Skeletal muscle satellite cell (primary cell): ENCODE measurements around the gene SNRPA.
"Not testable (repeated sequence)": the region's sequence is repeated elsewhere in the genome, so short reads cannot be mapped to it uniquely, and the experiment has no call there.

Source experiments
- H3K27me3 ChIP-seq: 2 replicates; pipeline ENCODE4 v1.7.0; 2013; ENCODE audit warnings: low read length; ENCODE audit not compliant: control insufficient read depth, insufficient read depth
- H3K36me3 ChIP-seq: 2 replicates; pipeline ENCODE4 v1.7.0; 2013; ENCODE audit warnings: mild to moderate bottlenecking, control low read depth, low read length; ENCODE audit not compliant: insufficient read depth
- H3K4me1 ChIP-seq: 2 replicates; pipeline ENCODE4 v1.7.0; 2013; ENCODE audit warnings: low read length; ENCODE audit not compliant: control insufficient read depth, insufficient read depth
- H3K4me2 ChIP-seq: 2 replicates; pipeline ENCODE4 v1.7.0; 2013; ENCODE audit warnings: mild to moderate bottlenecking, low read length
- H3K4me3 ChIP-seq: 2 replicates; pipeline ENCODE4 v1.7.0; 2013; ENCODE audit warnings: low read length
- H3K9ac ChIP-seq: 2 replicates; pipeline ENCODE4 v1.7.0; 2013; ENCODE audit warnings: mild to moderate bottlenecking, low read depth, low read length, moderate library complexity
- H3K9me3 ChIP-seq: replicated peaks from 2 replicates; pipeline ENCODE4 v1.7.0; 2013; ENCODE audit warnings: mild to moderate bottlenecking, control low read depth, low read length

The SNRPA gene

DNA sequence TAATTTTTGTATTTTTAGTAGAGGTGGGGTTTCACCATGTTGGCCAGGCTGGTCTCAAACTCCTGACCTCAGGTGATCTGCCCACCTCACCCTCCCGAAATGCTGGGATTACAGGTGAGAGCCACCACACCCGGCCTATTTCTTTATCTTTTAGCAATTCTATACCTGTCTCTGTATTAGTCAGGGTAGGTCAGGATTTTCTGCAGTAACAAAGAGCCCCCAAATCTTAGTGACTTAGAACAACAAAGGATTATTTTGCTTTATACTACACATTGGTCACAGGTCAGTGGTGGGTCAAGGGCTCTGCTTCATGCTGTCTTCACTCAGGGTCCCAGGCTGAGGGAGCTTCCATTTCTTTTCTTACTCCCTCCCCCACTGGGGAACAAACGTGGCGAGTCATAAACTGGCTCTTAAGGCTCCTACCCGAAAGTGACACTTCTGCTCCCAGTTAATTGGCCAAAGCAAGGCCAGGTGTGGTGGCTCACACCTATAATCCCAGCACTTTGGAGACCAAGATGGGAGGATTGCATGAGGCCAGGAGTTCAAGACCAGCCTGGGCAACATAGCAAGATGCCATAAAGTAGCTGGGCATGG is 27.2 kb upstream of the SNRPA start:
- Histone ChIP-seq H3K27me3 (no peaks in the 10 kb centered on the region), H3K4me1 (peaks cover 34% of the 10 kb centered on the region), H3K4me2 (no peak overlapping the region), H3K36me3 (peaks cover 42% of the 10 kb centered on the region), H3K9ac (no peak overlapping the region), H3K4me3 (no peak overlapping the region), H3K9me3 (no peaks in the 10 kb centered on the region)

DNA sequence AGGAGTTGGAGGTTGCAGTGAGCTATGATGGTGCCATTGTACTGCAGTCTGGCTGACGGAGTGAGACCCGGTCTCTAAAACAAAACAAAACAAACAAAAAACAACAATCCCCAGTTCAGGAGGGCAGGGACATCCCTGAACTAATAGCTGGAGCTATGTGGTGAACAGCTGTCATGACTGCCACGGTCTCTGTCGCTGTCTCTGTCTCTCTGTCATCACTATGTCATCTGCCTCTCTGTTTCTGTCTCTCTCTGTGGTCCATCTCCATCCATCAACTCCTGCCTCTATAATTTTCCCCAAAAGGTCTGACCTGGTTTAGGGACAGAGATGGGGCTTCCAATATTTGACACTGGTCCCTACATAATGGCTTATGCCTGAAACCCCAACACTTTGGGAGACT is 26.7 kb upstream of the SNRPA start:
- H3K36me3 ChIP-seq, result peaks cover 42% of the 10 kb centered on the region
- no peaks in the 10 kb centered on the region for H3K27me3 ChIP-seq
- peaks cover 34% of the 10 kb centered on the region for H3K4me1 ChIP-seq
- no peak overlapping the region for H3K4me2 ChIP-seq
- H3K9ac ChIP-seq, result no peak overlapping the region
- no peak overlapping the region for H3K4me3 ChIP-seq
- H3K9me3 ChIP-seq, result no peaks in the 10 kb centered on the region

DNA sequence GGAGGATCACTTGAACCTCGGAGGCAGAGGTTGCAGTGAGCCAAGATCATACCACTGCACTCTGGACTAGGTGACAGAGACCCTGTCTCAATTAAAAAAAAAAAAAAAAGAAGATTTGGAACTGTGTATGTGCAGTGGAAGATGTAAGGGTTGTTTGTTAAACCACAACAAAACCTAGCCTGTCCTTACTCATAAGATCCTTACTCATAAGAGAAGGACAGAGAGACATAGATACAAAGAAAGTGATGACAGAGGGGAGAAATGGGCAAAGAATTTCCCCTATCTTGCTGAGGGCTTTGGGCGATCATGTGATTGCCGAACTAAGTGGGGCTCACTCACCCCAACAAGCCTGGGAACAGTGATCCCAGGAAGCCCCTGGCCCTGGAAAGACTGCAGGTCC is 26.1 kb upstream of the SNRPA start:
- Histone ChIP-seq H3K36me3 (peaks cover 42% of the 10 kb centered on the region), H3K9ac (no peak overlapping the region), H3K4me1 (peaks cover 28% of the 10 kb centered on the region), H3K27me3 (no peaks in the 10 kb centered on the region), H3K4me3 (no peak overlapping the region), H3K4me2 (no peak overlapping the region), H3K9me3 (no peaks in the 10 kb centered on the region)

DNA sequence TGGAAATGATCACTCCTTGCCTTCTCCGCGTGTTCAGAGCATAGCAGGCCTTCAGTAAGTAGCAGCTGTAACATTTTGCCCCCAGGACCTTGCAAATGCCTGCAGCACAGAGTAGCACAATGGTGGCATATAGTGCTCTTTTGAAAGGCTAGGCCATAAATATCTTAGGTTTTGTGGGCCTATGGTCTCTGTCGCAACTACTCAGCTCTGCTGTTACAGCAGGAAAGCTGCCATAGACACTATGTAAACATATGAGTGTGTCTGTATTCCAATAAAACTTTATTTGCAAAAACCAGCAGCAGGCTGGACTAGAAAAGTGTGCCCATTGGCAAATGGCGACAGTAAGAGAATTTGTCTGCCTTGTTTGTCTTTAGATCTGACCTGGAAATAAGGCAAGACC is 24.7 kb upstream of the SNRPA start:
- no peaks in the 10 kb centered on the region for H3K9me3 ChIP-seq
- peaks cover 49% of the 10 kb centered on the region for H3K36me3 ChIP-seq
- no peaks in the 10 kb centered on the region for H3K27me3 ChIP-seq
- H3K9ac ChIP-seq, result no peak overlapping the region
- H3K4me3 ChIP-seq, result no peak overlapping the region
- peaks cover 14% of the 10 kb centered on the region for H3K4me1 ChIP-seq
- H3K4me2 ChIP-seq, result no peak overlapping the region

DNA sequence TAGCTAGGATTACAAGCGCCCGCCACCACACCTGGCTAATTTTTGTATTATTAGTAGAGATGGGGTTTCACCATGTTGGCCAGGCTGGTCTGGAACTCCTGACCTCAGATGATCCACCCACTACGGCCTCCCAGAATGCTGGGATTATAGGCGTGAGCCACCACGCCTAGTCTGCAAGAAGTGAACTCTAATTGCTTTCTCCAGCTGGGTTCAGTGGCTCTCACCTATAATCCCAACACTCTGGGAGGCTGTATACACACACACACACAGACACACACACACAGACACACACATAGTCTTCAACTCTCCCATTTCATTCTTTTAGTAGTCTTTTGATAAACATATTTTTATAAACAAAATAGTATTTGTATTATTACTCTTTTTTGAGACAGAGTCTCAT is 20.9 kb upstream of the SNRPA start:
- H3K36me3 ChIP-seq, result peaks cover 64% of the 10 kb centered on the region
- H3K4me2 ChIP-seq, H3K9ac ChIP-seq, H3K27me3 ChIP-seq, H3K4me1 ChIP-seq, H3K9me3 ChIP-seq, H3K4me3 ChIP-seq: not testable (repeated sequence)

DNA sequence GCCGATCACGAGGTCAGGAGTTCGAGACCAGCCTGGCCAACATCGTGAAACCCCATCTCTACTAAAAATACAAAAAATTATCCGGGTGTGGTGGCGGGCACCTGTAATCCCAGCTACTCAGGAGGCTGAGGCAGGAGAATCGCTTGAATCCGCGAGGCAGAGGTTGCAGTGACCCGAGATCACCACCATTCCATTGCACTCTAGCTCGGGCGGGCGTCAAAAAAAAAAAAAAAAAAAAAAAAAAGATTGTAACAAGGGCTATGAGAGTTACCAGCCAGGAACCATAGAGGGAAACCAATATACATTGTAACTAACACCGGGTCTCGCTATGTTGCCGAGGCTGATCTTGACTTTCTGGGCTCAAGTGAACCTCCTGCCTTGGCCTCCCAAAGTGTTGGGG is 18.7 kb upstream of the SNRPA start:
- H3K4me3 ChIP-seq, H3K4me2 ChIP-seq, H3K9ac ChIP-seq, H3K4me1 ChIP-seq, H3K27me3 ChIP-seq, H3K9me3 ChIP-seq: not testable (repeated sequence)
- H3K36me3 ChIP-seq, result peaks cover 69% of the 10 kb centered on the region

- Histone ChIP-seq H3K9me3 (no peaks in the 10 kb centered on the region), H3K36me3 (peaks cover 65% of the 10 kb centered on the region), H3K4me3 (no peak overlapping the region), H3K9ac (no peak overlapping the region), H3K4me2 (no peak overlapping the region), H3K4me1 (no peaks in the 10 kb centered on the region), H3K27me3 (no peaks in the 10 kb centered on the region)
Measured at GRCh38 chr19:40733149-40733548, 17.9 kb upstream of the SNRPA start.

GRCh38 chr19:40735013-40735771 is 15.8 kb upstream of the SNRPA start:
- Histone ChIP-seq H3K36me3 (peaks cover 78% of the 10 kb centered on the region), H3K9ac (no peak overlapping the region), H3K4me1 (no peaks in the 10 kb centered on the region), H3K4me2 (no peak overlapping the region), H3K27me3 (no peaks in the 10 kb centered on the region), H3K4me3 (no peak overlapping the region), H3K9me3 (no peaks in the 10 kb centered on the region)

GRCh38 chr19:40736661-40737060 is 14.3 kb upstream of the SNRPA start:
- no peaks in the 10 kb centered on the region for H3K27me3 ChIP-seq
- H3K36me3 ChIP-seq, result peaks cover 69% of the 10 kb centered on the region
- no peak overlapping the region for H3K4me2 ChIP-seq
- H3K4me1 ChIP-seq, result no peaks in the 10 kb centered on the region
- no peak overlapping the region for H3K9ac ChIP-seq
- no peaks in the 10 kb centered on the region for H3K9me3 ChIP-seq
- H3K4me3 ChIP-seq, result no peak overlapping the region

DNA sequence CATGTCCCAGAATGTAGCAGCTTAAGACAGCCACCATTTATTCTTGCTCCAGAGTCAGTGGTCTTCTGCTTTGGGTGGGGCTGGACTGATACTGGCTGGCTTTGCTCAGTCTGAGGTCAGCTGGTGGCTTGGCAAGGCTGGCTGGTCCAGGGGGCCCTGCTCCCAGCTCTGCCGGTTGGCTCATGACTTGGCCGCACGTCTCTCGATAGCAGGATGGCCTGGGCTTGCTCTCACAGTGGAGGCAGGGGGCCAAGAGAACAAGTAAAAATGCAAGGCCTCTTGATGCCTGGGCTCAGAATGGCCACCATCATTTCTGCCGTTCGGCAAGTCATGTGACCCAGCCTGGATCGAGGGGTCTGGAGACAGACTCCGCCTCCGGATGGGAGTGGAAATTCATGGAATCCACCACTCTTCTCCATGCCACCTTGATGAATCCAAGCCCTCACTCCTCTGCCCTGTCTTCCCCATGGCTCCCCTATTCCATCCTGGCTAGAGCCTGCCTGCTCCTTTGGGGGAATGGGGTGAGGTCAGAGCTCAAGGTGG is 13.8 kb upstream of the SNRPA start:
- H3K36me3 ChIP-seq, result peaks cover 66% of the 10 kb centered on the region
- no peak overlapping the region for H3K9ac ChIP-seq

DNA sequence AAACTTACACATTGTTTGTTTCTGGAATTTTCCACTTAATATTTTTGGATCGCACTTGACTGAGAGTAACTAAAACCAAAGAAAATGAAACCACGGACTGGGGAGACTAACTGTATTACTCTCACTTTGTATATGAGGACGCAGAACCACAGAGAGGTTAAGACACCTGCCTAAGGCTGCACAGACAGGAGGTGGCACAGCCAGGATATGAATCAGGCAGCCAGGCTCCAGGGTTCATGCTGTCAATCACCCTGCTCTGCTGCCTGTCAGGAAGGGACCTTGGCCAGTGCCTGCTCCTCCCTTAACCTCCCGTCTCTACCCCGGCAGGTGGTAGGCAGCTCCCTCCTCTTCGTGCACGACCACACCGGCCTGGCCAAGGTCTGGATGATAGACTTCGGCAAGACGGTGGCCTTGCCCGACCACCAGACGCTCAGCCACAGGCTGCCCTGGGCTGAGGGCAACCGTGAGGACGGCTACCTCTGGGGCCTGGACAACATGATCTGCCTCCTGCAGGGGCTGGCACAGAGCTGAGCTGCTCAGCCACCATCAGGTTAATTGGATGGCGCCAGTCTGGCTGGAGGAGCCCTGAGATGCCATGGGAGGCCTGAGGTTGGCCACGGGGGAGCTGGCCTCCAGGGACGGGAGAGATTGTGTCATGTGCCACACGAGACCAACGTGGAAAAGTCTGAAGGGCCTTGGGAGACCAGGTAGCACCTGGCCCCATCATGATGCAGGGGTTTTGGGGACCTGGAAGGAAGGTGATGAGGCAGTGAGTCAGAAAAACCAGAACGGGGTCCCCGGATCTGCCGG is 11.8 kb upstream of the SNRPA start:
- Histone ChIP-seq H3K4me2 (no peak overlapping the region), H3K36me3 (peaks cover 47% of the 10 kb centered on the region), H3K4me3 (no peak overlapping the region), H3K9ac (no peak overlapping the region), H3K9me3 (no peaks in the 10 kb centered on the region), H3K4me1 (no peaks in the 10 kb centered on the region), H3K27me3 (no peaks in the 10 kb centered on the region)

More for the DNA sequence above, 13.8 kb upstream of the SNRPA start:
- H3K4me1 ChIP-seq, result no peaks in the 10 kb centered on the region
- no peaks in the 10 kb centered on the region for H3K9me3 ChIP-seq
- no peak overlapping the region for H3K4me2 ChIP-seq
- H3K4me3 ChIP-seq, result no peak overlapping the region
- no peaks in the 10 kb centered on the region for H3K27me3 ChIP-seq
